Measurements from ENCODE around the gene LPIN3. TPM values are rescaled to one million over a fixed set of nuclear protein-coding genes. Genes with fewer than 3 reads are reported as not detected.
"Not testable (repeated sequence)": the region's sequence is repeated elsewhere in the genome, so short reads cannot be mapped to it uniquely, and the experiment has no call there.

Gene LPIN3
- 1.2 and 1.5 TPM in 2 replicates for total RNA-seq

- intact Hi-C loops (cut with micrococcal nuclease): loop anchor here (1.0 kb wide), 5 partner anchors 23 to 372 kb away; partner anchors contain the start of gene ZHX3
Measured at GRCh38 chr20:41340327-41341055, at the start of gene LPIN3. LPIN3 (plus strand) TSS chr20:41340821; CDS start chr20:41345804, 4,983 bp downstream.

DNA sequence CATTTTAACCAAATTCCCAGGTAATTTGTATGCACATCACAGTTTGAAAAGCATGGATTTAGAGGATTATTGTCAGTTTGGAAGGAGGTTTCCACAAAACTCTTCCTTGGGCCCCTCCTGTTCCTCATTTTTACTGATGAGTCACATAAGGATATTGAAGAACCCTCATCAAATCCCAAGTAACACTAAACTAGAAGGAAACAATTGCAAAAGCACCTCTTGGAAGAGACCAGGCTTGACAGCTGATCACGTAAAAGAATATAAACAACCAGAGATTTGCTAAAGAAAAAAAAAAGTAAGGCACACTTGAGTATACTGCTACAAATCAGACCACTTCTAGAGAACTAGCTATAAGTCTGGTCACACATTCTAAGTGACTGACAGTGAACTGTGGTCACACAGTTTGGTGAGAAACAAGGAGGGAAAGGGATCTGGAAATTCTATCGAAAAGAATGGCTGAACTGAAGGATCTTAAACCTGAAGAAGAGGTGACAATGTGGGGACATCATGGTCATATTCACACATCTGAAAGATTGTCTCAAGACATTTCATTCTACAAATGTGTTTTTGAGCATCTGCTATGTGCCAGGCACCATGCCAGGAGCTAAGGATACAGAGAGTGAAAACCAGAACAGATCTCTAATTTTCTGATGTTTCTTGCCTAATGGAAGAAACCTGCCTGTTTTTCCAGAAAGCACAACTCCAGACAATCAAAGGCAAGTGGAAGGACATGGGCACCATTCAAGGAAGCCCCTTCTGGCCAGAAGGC, 47.2 kb upstream of the LPIN3 start:
- intact Hi-C loops (cut with micrococcal nuclease): no loop called here

- intact Hi-C loops (cut with micrococcal nuclease): no loop called here
Measured at GRCh38 chr20:41299899-41300298, 40.7 kb upstream of the LPIN3 start.

GRCh38 chr20:41300383-41300782, 40.2 kb upstream of the LPIN3 start:
- intact Hi-C loops (cut with micrococcal nuclease): no loop called here

DNA sequence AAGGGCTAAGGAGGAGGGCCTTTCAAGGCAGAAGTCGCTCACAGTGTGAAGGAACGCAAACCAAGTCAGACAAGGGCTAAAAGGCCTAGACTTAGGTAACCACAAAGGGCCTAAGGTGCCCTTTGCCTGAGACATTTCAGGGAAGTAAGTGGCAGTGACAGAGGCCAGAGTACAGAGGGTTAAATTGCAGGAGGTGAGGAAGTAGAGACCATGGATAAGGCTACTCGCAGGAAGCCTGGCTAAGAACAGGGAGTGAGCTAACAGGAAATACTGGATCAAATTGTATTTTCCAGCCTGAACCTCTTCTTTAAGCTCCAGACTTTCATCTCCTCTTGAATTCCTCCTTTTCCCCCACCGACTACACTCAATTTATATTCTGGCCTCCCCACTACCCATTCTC, 39.7 kb upstream of the LPIN3 start:
- intact Hi-C loops (cut with micrococcal nuclease): no loop called here

DNA sequence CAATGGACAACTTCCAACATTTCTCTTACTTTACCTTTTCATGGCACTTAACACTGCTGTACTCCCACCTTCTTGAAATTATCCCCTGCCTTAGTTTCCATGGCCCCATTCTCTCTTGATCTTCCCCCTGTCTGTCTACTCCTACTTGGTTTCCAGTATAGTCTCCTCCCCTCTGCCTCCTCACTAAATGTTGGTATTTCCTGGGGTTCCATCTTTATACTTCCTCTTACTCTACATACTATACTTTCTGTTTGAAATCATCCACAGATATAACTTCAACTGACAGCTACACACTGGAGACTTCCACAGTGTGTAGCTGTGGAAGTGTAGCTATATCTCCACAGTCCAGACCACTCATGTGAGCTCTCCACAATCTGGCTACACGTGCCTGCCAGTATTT, 36.6 kb upstream of the LPIN3 start:
- intact Hi-C loops (cut with micrococcal nuclease): no loop called here

GRCh38 chr20:41304424-41305079, 36.1 kb upstream of the LPIN3 start:
- intact Hi-C loops (cut with micrococcal nuclease): no loop called here

DNA sequence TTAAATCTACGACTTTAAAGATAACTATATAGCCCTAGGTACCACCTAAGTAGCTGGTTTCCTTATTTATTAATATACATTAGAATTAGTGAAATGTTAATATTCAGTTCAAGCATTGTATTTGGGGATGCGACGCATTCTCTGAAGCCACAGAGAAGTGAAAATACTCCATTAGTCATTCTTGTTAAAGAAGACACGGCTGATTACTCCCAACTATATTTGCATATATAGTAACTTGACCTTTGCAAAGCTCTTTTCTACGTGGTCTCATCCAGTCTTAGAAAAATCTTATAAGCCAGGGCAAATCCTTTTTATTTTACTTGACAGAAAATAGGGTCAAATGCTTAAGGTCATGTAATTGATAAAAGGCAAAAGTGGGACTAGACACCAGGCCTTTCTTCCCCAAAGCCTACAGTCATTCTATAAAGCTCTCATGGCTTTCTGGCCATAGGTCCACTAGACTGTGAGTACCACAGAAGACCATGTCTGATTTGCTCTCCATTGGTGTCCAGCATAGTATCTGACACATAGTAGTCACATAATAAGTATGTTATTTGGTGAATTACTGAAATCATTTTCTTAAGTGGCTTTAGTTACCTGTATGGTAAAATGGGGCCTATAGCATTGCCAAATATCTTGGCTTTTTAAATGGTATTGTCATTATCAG, 34.4 kb upstream of the LPIN3 start:
- intact Hi-C loops (cut with micrococcal nuclease): no loop called here

- intact Hi-C loops (cut with micrococcal nuclease): no loop called here
Measured at GRCh38 chr20:41307021-41307420, 33.6 kb upstream of the LPIN3 start.

DNA sequence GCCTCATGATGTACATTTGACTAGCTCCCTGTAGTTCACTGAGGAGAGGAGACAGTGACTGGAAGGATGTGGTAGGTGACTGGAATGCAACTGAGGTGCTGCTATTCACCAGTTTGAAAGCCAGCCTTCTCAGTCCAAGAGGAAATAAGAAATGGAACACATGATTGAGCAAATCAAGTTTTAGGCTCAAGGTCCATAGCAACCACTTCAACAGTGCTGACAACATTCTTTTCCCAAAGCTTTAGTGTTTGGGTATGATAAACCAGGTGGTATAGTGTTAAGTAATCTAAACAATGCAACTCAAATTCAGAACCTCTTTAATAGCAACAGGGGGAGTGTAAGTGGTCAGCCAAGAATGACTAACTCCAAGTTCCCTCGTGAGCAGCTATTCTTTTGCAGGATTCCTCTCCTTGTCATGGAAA, 32.3 kb upstream of the LPIN3 start:
- intact Hi-C loops (cut with micrococcal nuclease): no loop called here

DNA sequence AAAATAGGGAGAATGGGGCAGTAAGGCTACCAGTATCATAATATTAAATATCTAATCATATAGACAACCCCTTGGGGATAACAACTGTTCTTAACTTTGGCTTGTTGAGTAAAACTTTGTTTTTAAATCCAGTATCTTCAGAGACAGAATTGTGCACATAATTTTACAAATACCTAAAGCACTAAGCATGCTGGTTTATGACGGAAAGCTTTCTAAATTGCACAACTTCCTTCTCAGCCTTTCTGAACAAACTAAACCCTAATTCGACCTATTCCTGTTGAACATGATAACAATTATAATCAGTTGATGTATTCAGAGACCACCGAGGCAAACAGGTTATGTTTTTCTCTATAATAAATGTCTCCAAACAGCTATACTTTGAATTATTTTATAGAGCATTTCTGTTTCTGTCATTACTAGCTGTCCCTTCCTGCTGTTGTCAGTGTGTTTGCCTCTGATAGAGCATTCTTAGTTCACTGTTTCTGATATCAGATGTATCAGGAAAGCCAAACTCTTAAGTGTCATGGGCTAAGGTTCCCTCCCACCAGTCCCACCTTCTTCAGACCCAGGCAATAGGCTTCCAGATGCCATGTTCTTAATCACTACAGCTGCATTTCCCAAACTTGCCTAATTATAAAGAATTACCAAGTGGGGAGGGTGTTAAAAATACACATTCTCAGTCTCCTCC, 31.8 kb upstream of the LPIN3 start:
- intact Hi-C loops (cut with micrococcal nuclease): no loop called here

GRCh38 chr20:41309817-41310216, 30.8 kb upstream of the LPIN3 start:
- intact Hi-C loops (cut with micrococcal nuclease): no loop called here

DNA sequence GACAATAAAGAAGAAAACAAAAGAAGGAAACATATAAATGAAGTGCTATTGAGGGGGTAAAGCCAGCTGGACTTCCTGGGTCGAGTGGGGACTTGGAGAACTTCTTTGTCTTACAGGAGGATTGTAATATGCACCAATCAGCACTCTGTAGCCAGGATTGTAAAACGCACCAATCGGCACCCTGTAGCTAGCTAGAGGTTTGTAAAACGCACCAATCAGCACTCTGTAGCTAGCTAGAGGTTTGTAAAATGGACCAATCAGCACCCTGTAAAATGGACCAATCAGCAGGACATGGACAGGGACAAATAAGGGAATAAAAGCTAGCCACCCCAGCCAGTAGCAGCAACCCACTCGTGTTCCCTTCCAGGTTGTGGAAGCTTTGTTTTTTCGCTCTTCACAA, 28.6 kb upstream of the LPIN3 start:
- intact Hi-C loops (cut with micrococcal nuclease): not testable (repeated sequence)

DNA sequence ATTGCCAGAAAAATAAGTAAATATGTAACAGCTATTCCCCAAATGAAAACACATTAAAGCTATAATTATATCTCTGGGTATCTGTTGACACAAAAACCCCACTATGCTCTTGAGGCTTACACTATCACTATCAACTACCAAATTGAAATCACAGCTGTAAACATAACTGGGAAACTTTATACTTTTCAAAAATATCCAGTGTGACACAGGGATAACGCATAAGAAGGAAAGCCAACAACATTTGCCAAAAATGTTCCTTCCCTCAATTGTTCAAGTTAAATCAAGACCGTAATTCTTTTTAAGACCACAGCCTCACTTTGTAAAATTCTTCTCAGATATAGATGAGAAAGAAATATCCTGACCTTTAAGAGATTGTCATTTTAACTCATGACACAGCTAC, 26.2 kb upstream of the LPIN3 start:
- intact Hi-C loops (cut with micrococcal nuclease): no loop called here

GRCh38 chr20:41316051-41316450, 24.6 kb upstream of the LPIN3 start:
- intact Hi-C loops (cut with micrococcal nuclease): loop anchor here (2.0 to 5.0 kb wide), 3 partner anchors 84 to 287 kb away; partner anchors contain the start of gene TOP1

GRCh38 chr20:41316602-41317545, 23.7 kb upstream of the LPIN3 start:
- intact Hi-C loops (cut with micrococcal nuclease): loop anchor here (1.0 to 5.0 kb wide), 7 partner anchors 12 to 301 kb away; partner anchors contain the start of genes CHD6, LPIN3, PLCG1 and TOP1

- intact Hi-C loops (cut with micrococcal nuclease): loop anchor here (1.0 to 5.0 kb wide), 7 partner anchors 12 to 301 kb away; partner anchors contain the start of genes CHD6, LPIN3, PLCG1 and TOP1
Measured at GRCh38 chr20:41317546-41318270, 22.9 kb upstream of the LPIN3 start, which contains the start of gene ZHX3. ZHX3 (minus strand) TSS chr20:41317731; CDS start chr20:41204916, 112,815 bp downstream.

- intact Hi-C loops (cut with micrococcal nuclease): loop anchor here (5.0 kb wide), 2 partner anchors 86 to 119 kb away; no protein-coding TSS in a partner anchor
Measured at GRCh38 chr20:41318271-41318649, 22.4 kb upstream of the LPIN3 start.

DNA sequence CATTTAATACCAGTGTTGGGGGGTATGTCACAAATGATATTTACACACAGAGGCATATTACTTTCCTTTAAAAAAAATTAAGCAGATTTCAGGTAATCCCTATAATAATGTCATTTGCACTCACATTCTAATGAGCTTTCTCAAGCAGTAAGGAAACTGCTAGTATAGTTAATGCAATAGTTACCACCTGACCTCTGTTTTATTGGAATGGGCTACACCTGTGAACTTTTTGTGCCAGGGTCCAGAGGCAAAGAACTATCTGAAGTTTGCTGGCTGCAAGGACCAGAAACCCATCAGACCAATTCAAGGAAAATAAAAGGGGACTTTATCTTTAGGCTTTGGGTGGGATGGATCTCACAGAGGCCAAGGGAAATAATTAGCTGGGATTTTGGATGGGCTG, 20.2 kb upstream of the LPIN3 start:
- intact Hi-C loops (cut with micrococcal nuclease): no loop called here

Measured in T-helper 2 cell treated with Interferon-gamma antibody and Interleukin-4, amounts not matched to agents 100 ng/mL and 5 ng/mL, for 36 hours (primary cell).